GM12892 (cell line): ENCODE data around the gene TMEM165. TPM values are rescaled to one million over a fixed set of nuclear protein-coding genes. Genes with fewer than 3 reads are reported as not detected.
"Not testable (repeated sequence)": the region's sequence is repeated elsewhere in the genome, so short reads cannot be mapped to it uniquely, and the experiment has no call there.

Experiments
- DNase-seq: peaks from one replicate; pipeline ENCODE4 v3.0.0; 2011; ENCODE audit not compliant: insufficient read length
- FAIRE-seq: peaks from 2 replicates; lab custom pipeline; 2011; peaks lifted over from hg19 to GRCh38; lab: Jason Lieb, UNC
- POLR2A ChIP-seq: IDR thresholded peaks from 2 replicates; pipeline ENCODE4 v1.6.1; 2011; ENCODE audit warnings: low read depth, low read length, control low read depth
- POLR2AphosphoS5 ChIP-seq: IDR thresholded peaks from 2 replicates; pipeline ENCODE4 v1.6.1; 2011; ENCODE audit warnings: low read depth, low read length, control low read depth
- TAF1 ChIP-seq: IDR thresholded peaks from 2 replicates; pipeline ENCODE4 v1.6.1; 2011; ENCODE audit warnings: low read depth, mild to moderate bottlenecking, control low read depth, low read length, borderline replicate concordance
- polyA plus RNA-seq: library from polyadenylated mRNA; unstranded; fragments of >200 nt; gene quantifications from one replicate; pipeline ENCODE4 v1.2.1, GENCODE V29; 2012; ENCODE audit warnings: missing spikeins, inconsistent platforms; ENCODE audit not compliant: missing spikeins

Gene TMEM165, protein sequence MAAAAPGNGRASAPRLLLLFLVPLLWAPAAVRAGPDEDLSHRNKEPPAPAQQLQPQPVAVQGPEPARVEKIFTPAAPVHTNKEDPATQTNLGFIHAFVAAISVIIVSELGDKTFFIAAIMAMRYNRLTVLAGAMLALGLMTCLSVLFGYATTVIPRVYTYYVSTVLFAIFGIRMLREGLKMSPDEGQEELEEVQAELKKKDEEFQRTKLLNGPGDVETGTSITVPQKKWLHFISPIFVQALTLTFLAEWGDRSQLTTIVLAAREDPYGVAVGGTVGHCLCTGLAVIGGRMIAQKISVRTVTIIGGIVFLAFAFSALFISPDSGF
- polyA plus RNA-seq: 57.9 TPM

DNA sequence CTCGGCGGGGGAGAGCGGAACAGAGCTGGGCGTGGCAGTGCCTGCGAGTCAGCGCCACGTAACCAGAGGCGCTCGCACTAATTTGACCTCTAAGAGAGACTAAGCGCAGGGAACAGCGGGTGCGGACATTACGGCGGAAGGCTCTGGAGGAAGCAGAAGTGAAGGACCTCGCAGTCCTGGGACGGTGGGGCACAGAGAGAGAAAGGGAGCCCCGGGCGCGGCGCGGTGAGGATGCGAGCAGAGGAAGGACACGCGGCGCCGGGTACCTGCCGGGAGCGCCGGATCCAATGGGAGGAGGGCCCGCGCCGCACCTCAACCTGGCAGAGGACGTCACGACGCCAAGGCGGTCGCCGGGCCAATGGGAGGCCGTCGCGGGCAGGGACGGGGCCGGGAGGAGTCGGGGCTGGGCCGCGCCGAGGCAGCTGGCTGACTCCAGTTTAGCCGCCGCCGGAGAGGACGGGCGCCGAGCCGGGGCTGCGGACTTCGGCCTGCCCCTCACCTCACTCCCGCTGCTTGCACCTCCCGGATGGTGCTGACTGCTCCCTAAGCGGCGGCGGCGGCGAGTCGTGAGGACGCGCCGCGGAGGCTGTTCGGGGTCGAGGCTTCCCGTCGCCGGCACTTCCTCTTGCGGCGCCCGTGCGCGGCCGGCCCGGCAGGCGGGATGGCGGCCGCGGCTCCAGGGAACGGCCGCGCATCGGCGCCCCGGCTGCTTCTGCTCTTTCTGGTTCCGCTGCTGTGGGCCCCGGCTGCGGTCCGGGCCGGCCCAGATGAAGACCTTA lies at the start of gene TMEM165:
TSS of gene TMEM165 (plus strand) at position 429 of the 779 bp plus-strand sequence. CDS start at position 662, 233 bp downstream.
- peak; percentile 84 for DNase-seq
- peak; percentile 91 for TF ChIP-seq POLR2AphosphoS5
- peak; percentile 97 for TF ChIP-seq POLR2A
- peak; percentile 81 for TF ChIP-seq TAF1
- FAIRE-seq: peak; percentile 93

- TF ChIP-seq TAF1: 0 out of 2 replicates have a peak, but pooled peaks have one; percentile 13
- TF ChIP-seq POLR2A: peak; percentile 75; the same call in 1 of the 2 replicates
- peak; percentile 46; the same call in 1 of the 2 replicates for TF ChIP-seq POLR2AphosphoS5
- DNase-seq (peak; percentile 84), FAIRE-seq (peak; percentile 54)
These were observed 49.5 kb upstream of the TMEM165 start, which contains the start of gene SRD5A3 for GRCh38 chr4:55345980-55346850. TSS of gene SRD5A3 (plus strand) at chr4:55346242. CDS start at chr4:55346337, 95 bp downstream.

DNA sequence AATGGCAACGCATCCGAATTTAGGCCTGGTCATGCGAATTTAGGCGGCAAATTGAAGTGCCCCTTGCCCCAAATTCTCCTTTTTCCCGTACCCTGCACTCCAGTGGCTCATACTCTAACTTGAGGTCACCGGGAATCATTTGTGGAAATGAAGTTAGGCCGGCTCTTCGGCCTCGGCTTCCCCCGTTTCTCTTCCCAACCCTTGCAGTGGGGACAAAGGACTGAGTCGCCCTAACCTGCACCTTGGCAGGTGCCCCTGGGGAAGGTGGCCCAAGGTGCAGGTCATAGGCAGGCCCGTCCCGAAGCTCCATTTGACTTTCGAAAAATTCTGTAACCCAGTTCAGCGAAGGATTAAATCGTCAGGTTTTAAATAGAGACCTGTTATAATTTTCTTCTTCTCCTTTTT lies 48.9 kb upstream of the TMEM165 start:
- no peak for TF ChIP-seq POLR2AphosphoS5
- no peak for TF ChIP-seq TAF1
- TF ChIP-seq POLR2A: no peak
- DNase-seq: no peak
- FAIRE-seq: no peak

- no peak for TF ChIP-seq POLR2A
- TF ChIP-seq TAF1: no peak
- no peak for TF ChIP-seq POLR2AphosphoS5
- no peak for DNase-seq
- no peak for FAIRE-seq
These were observed 48.0 kb upstream of the TMEM165 start for GRCh38 chr4:55347610-55348228.

DNA sequence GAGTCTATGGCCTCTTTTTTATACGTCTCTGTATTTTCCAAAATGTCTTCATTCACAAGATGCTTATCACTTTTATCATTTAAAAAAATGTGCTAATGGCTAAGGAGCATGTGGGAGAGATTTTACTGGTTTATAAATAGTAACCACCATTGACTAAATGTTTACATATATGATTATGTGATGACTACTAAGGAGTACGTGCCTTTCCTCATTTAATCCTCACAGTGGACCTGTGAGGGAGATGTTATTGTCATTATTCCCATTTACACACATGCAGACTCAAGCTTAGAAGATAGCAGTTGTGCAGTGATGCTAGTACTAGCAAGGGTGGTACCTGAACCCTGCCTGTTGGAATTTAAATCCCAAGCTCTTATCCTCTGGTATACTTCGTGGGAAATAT lies 47.3 kb upstream of the TMEM165 start:
- TF ChIP-seq POLR2A: no peak
- no peak for TF ChIP-seq TAF1
- DNase-seq (no peak), FAIRE-seq (no peak)

- not testable (repeated sequence) for DNase-seq, FAIRE-seq
These were observed 44.9 kb upstream of the TMEM165 start for GRCh38 chr4:55350870-55351269.

GRCh38 chr4:55351824-55352223 lies 43.9 kb upstream of the TMEM165 start:
- no peak for DNase-seq

GRCh38 chr4:55352726-55353125 lies 43.0 kb upstream of the TMEM165 start:
- FAIRE-seq (no peak), DNase-seq (no peak)
- TF ChIP-seq POLR2AphosphoS5 (no peak), TAF1 (no peak), POLR2A (no peak)

More at GRCh38 chr4:55351824-55352223, 43.9 kb upstream of the TMEM165 start:
- TF ChIP-seq POLR2AphosphoS5 (no peak), POLR2A (no peak), TAF1 (no peak)
- no peak for FAIRE-seq

DNA sequence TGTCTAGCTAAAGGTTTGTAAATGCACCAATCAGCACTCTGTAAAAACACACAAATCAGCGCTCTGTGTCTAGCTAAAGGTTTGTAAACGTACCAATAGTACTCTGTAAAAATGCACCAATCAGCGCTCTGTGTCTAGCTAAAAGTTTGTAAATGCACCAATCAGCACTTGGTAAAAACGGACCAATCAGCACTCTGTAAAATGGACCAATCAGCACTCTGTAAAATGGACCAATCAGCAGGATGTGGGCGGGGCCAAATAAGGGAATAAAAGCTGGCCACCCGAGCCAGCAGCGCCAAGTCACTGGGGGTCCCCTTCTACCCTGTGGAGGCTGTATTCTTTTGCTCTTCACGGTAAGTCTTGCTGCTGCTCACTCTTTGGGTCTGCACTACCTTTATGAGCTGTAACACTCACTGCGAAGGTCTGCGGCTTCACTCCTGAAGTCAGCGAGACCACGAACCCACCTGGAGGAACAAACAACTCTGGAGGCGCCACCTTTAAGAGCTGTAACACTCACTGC lies 42.5 kb upstream of the TMEM165 start:
- not testable (repeated sequence) for FAIRE-seq, DNase-seq

GRCh38 chr4:55354648-55355047 lies 41.1 kb upstream of the TMEM165 start:
- FAIRE-seq: no peak
- no peak for DNase-seq
- TF ChIP-seq POLR2AphosphoS5 (no peak), TAF1 (no peak), POLR2A (no peak)
